HL-60 (cell line): ENCODE data around the gene ERBB4.
A peak's percentile ranks its signal among the peaks of the same experiment; 100 is the strongest.

Experiments
- DNase-seq, 2 experiments: peaks; one replicate each; pipeline ENCODE4 v3.0.0-alpha.2; 2010 to 2020; ENCODE audit warnings: low read depth in 1 of 2, low spot score in 1 of 2
- H3K27ac ChIP-seq: fragments of 250-450 bp; sonication (Bioruptor Pico); replicated peaks from 2 replicates; pipeline ENCODE4 v1.5.1; 2020; ENCODE audit warnings: mild to moderate bottlenecking, moderate library complexity
- H3K27me3 ChIP-seq: fragments of 250-450 bp; sonication (Bioruptor Pico); 2 replicates; pipeline ENCODE4 v1.5.1; 2021; ENCODE audit warnings: mild to moderate bottlenecking, moderate library complexity; ENCODE audit not compliant: insufficient read depth, poor library complexity, severe bottlenecking
- H3K4me3 ChIP-seq: replicated peaks from 2 replicates; pipeline ENCODE4 v1.5.1; 2011; ENCODE audit warnings: mild to moderate bottlenecking, control low read depth, low read length; ENCODE audit not compliant: insufficient read depth
- CTCF ChIP-seq: IDR thresholded peaks from one replicate; pipeline ENCODE4 v1.5.1; 2011; ENCODE audit warnings: low read length, control low read depth, inconsistent platforms; ENCODE audit not compliant: insufficient read depth
- GABPA ChIP-seq: IDR thresholded peaks from 2 replicates; pipeline ENCODE4 v1.6.1; 2012; ENCODE audit warnings: low read depth
- POLR2AphosphoS5 ChIP-seq: IDR thresholded peaks from 2 replicates; pipeline ENCODE4 v1.6.1; 2012; ENCODE audit warnings: low read depth
- REST ChIP-seq: IDR thresholded peaks from 2 replicates; pipeline ENCODE4 v1.6.1; 2012; ENCODE audit warnings: low read depth; ENCODE audit not compliant: insufficient replicate concordance
- SPI1 ChIP-seq: IDR thresholded peaks from 2 replicates; pipeline ENCODE4 v1.6.1; 2012; ENCODE audit warnings: low read depth, mild to moderate bottlenecking, borderline replicate concordance

Gene ERBB4

GRCh38 chr2:211512806-211513205 is 1025.8 kb downstream of the ERBB4 start:
- Histone ChIP-seq H3K27me3 (no peaks in the 10 kb centered on the region), H3K27ac (no peak overlapping the region), H3K4me3 (no peak overlapping the region)
- no peak for TF ChIP-seq CTCF
- TF ChIP-seq POLR2AphosphoS5 = no peak
- TF ChIP-seq GABPA = no peak
- no peak for TF ChIP-seq SPI1
- TF ChIP-seq REST = no peak
- no peak for DNase-seq

GRCh38 chr2:211503856-211504255 is 1034.7 kb downstream of the ERBB4 start:
- DNase-seq = no peak
- TF ChIP-seq GABPA (no peak), CTCF (peak; percentile 15), POLR2AphosphoS5 (no peak)
- no peak overlapping the region for H3K27ac ChIP-seq
- H3K4me3 ChIP-seq = no peak overlapping the region
- H3K27me3 ChIP-seq = no peaks in the 10 kb centered on the region

GRCh38 chr2:211503198-211503597 is 1035.4 kb downstream of the ERBB4 start:
- no peak for DNase-seq
- H3K27ac ChIP-seq = no peak overlapping the region

More at GRCh38 chr2:211503198-211503597, 1035.4 kb downstream of the ERBB4 start:
- TF ChIP-seq CTCF = no peak
- no peak for TF ChIP-seq SPI1
- no peak for TF ChIP-seq POLR2AphosphoS5
- TF ChIP-seq REST = no peak
- TF ChIP-seq GABPA = no peak
- H3K4me3 ChIP-seq = no peak overlapping the region
- H3K27me3 ChIP-seq = no peaks in the 10 kb centered on the region
